ENCODE measurements around the gene DOCK7.

The DOCK7 gene

GRCh38 chr1:62523860-62524259 is 164.3 kb downstream of the DOCK7 start:
- H3K4me3 ChIP-seq (ENCODE audit: control insufficient read depth, low read depth, low read length): no peak overlapping the region
- DNase-seq (ENCODE audit: low read depth): no peak
- TF ChIP-seq CTCF (conservative IDR thresholded peaks at IDR 0.05; ENCODE audit: control insufficient read depth, insufficient read depth, low read depth, low read length): no peak

- no peak overlapping the region for H3K4me3 ChIP-seq (ENCODE audit: control insufficient read depth, low read depth, low read length)
- no peak for DNase-seq (ENCODE audit: low read depth)
- TF ChIP-seq CTCF (conservative IDR thresholded peaks at IDR 0.05; ENCODE audit: control insufficient read depth, insufficient read depth, low read depth, low read length): no peak
Measured at GRCh38 chr1:62516600-62516999, 171.6 kb downstream of the DOCK7 start.

- peak; percentile 61 for DNase-seq (ENCODE audit: low read depth)
- TF ChIP-seq CTCF (conservative IDR thresholded peaks at IDR 0.05; ENCODE audit: control insufficient read depth, insufficient read depth, low read depth, low read length): no peak
- no peak overlapping the region for H3K4me3 ChIP-seq (ENCODE audit: control insufficient read depth, low read depth, low read length)
Measured at GRCh38 chr1:62514746-62515423, 173.3 kb downstream of the DOCK7 start.

- DNase-seq (ENCODE audit: low read depth): no peak
- TF ChIP-seq CTCF (conservative IDR thresholded peaks at IDR 0.05; ENCODE audit: control insufficient read depth, insufficient read depth, low read depth, low read length): no peak
- H3K4me3 ChIP-seq (ENCODE audit: control insufficient read depth, low read depth, low read length): no peak overlapping the region
Measured at GRCh38 chr1:62513013-62513412, 175.2 kb downstream of the DOCK7 start.

- H3K4me3 ChIP-seq (ENCODE audit: control insufficient read depth, low read depth, low read length): no peak overlapping the region
- no peak for DNase-seq (ENCODE audit: low read depth)
- no peak for TF ChIP-seq CTCF (conservative IDR thresholded peaks at IDR 0.05; ENCODE audit: control insufficient read depth, insufficient read depth, low read depth, low read length)
Measured at GRCh38 chr1:62509028-62509427, 179.2 kb downstream of the DOCK7 start.

- peak; percentile 67 for DNase-seq (ENCODE audit: low read depth)
- H3K4me3 ChIP-seq (ENCODE audit: control insufficient read depth, low read depth, low read length): no peak overlapping the region
- peak; percentile 69 for TF ChIP-seq CTCF (conservative IDR thresholded peaks at IDR 0.05; ENCODE audit: control insufficient read depth, insufficient read depth, low read depth, low read length)
Measured at GRCh38 chr1:62508187-62508758, 179.9 kb downstream of the DOCK7 start.
